Hypothalamus (tissue), 51 donors: ENCODE results near the gene EID1.

Experiments used
- DNase-seq, 51 donors: peaks; one replicate each; lab custom pipeline; 2025; lab: John Stamatoyannopoulos, UW

EID1 gene

DNA sequence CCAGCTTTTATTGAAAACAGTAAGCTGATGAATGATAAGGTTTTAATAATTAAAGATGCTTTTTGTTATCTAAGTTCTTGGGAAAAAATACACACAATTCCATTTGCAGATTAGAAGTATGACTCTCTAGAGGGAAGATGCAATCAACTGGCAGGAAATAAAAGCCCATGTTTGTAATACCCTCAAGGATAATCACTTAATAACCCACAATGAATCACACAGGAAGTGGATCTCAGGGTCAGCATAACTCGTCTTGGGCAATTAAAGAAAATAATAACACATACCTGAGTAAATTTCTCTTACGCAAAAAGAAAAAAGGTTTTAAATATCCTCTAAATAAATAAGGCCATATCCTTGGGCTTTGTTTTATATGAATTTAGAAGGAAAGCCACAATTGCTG, 9.4 kb upstream of the EID1 start:
- DNase-seq = no peak

DNA sequence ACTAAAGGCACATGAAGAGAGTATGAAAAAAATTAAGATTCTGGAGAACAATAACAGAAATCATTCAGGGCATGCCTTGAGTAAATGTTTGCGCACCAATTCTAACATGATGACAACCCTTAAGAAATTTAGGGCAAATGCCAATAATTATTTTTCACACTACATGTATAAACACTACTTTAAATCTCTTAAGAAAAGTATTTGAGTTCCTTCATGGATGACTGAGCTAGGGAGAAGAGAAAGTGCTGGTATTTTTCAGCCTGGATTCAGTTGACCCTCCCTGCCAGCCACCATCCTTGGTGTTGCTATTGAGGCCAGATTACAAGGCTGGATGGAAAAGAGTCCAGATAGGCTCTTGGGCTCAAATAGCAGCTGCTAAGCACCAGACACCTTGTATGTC, 8.0 kb upstream of the EID1 start:
- DNase-seq = no peak

DNA sequence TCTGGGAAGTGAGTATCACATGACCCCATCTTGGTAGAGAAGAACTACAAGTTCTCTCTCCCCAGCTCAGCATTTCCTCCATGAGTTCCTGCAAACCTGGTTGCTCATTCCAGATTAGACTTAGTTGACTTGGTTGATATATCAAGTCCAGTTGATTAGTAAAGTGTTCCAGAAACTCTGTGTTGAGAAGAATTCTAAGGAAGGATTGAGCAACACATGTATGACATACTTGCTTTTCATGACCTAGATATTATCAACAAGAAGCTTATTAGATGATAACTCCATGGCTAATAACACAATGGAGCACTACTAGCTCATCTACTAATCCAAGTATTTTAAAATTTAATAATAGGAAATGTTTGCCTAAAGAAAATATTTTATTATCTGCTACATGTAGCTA, 6.4 kb upstream of the EID1 start:
- DNase-seq = no peak

DNA sequence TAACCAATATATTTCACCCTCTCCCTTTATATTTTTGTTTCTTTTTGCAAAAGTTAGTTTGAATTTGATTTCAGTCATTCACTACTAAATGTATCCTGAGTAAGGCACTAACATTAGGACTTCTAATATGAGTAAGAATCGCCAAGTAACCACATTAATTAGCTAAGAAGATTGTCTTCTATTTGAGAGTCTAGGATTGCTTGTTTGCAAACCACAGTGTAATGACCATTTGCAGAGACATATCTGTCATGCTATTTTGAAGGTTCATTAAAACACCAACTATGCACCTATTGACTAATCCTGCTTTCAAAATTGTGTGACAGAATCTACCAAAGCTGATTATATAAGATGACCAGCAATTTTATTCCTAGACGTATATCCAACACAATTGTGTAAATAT, 5.3 kb upstream of the EID1 start:
- no peak for DNase-seq

DNA sequence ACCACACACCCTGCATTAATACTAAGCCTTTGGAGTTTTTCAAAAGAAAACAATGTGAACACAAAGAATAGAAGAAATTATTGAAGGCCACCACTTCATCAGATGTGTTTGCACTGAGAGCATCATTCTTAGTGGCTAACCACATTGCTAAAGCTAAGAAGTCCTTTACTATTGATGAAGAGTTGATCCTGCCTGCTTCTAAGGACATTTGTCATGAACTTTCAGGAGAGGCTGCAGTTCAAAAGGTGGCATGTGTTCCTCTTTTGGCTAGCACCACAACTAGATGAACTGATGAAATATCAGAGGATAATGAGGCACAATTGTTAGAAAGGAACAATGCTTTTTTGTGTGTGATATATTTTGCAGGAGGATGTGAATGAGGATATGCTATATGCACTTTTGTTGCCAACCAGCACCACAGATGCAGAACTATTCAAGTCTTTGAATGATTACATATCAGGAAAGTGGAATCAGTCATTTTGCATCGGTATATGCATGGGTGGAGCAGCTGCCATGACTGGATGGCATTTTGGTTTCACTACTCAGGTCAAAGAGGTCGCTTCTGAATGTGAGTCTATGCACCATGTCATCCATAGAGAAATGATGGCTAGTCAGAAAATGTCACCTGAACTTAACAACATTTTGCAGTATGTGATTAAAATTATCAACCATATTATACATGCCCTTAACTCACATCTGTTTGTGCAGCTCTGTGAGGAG, 2.5 kb upstream of the EID1 start:
- peak in 1 of 51 donors; percentile 18 for DNase-seq

DNA sequence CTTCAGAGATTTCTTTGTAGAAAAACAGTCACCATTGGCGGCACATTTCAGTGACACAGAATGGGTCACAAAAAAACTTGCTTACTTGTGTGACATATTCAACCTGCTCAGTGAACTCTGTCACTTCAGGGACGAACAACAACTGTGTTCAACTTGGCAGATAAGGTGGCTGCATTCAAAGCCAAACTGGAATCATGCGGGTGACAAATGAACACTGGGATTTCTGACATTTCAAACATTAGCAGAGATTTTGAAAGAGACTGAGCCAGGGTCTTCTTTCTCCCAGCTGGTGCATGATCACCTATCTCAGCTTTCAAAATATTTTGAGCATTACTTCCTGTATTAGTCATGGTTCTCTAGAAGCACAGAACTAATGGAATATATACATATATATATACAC, 1.9 kb upstream of the EID1 start:
- DNase-seq = no peak

DNA sequence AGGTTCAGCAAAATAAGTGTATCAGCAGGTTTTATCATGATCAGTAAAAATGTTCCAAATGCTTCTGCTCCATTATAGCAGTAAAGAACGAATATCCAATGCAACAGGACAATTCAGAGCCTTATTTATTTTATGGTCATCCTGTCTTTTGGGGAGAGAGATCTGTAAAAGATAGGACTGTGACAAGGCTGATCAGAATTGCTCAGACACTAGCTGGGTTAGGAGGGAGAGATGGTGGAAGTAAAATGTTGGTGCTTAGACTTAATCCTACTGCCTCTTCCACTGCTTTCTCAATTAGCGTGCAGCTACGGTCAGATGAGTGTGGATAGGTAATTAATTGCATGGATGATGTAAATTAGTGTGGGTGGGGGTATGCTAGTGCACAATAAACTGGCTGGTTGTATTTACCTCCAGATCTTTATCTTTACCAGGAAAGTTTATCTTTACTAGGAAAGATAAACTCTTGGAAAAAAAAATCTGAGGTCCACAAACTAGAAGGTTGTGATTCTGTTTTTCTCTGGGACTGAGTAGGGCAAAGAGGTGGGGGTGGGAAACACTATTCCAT, 2.2 kb downstream of the EID1 start:
- no peak for DNase-seq

DNA sequence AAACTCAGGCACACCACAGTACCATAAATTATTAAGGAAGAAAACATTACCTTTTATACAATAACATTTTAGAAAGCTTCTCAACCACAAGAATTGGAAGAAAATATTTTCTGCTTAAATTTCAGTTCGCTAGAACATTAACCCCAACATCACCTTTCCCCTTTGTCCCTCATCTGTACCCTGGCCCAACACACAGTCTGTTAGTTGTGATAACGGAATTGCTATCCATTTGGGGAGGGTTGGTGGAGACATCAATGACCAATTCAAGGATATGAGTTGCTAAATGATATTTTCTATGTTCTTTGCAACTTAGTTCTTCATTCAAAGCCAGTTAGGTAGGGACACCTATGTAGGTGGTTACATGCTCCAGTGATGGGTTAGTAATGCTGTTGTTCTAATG, 5.8 kb downstream of the EID1 start:
- no peak for DNase-seq

DNA sequence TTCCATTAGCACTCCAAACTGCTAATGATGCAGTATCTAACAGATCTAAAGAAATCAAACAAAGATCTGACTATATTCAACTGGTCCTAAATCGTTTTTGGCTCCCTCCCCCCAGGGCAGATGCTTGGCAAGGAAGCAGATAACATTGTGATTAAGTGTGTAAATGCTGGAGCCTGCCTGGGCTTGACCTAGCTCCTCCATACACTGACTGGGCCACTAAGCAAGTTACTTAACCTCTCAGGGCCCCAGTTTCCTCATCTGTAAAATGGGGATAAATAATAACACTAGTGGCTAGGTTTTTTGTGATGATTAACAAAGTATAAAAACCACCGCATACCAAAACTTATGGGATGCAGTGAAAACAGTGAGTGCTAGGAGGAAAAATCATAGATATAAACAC, 9.2 kb downstream of the EID1 start:
- DNase-seq = no peak

DNA sequence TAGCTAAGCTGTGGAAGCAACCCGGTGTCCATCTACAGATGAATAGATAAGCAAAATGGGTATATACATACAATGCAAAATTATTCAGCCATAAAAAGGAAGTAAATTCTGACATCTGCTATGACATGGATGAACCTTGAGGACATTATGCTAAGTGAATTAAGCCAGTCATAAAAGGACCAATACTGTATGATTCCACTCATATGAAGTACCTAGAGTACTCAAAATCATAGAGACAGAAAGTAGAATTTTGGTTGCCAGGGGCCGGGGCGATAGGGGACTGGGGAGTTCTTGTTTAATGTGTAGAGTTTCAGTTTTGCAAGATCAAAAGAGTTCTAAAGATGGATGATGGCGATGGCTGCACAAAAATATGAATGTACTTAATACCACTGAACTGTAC, 10.3 kb downstream of the EID1 start:
- DNase-seq = no peak

DNA sequence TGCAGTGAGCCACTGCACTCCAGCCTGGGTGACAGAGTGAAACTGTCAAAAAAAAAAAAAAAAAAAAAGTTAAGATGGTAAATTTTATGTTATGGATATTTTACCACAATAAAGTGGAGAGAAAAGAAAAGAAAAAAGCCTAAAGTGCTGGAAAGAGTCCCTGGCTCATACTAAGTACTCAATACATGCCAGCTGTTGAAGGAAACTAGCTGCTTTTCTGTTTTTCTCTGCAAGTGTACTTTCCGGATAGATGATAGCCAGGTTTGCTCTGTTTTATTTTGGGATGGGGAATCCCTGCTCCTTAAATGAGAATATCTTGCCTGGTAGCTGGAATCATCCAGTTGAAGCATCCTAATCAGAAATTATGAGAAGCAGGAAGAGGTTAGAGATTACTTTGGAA, 10.9 kb downstream of the EID1 start:
- DNase-seq = no peak

DNA sequence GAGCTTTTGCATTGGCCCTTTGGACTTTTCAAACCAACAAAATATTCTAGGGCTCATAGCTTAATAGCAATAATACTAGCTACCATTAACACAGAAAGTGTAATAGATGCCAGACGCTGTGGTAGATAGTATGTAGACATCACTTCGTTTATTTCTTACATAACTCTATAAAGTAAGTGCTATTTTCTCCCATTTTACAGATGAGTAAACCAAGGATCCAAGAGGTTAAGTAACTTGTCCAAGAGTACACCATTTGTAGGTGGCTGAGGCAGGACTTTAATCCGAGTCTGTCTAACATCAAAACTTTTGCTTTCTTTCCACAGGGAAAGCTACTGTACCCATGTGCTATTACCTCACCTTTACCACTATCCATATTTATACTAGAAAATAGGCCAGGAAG, 12.0 kb downstream of the EID1 start:
- DNase-seq = no peak

DNA sequence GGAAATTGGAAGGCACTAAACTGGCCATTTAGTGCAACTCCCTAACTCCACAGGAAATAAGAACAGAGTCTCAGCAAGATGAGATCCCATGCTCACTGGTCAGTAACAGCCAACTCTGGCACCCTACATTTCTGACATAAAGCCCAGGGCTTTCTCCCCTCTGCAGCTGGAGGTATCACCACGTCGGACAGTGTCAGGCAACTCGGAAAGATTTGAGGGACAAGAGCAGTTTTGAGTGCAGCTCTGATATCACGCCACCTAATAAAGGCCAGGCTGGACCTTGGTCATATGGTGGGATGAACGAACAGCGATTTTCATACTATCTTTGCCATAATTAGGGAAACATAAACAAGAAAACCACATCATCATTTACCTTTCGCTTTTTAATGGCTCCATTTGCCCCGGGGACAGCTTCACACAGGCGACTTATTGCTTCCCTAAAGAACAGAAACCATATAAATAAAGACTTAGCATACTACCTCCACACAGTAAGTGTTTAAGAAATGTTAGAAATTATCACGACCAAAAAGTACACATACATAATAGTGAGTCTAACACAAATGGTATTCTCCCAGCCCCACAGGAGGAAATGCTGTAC, 12.5 kb downstream of the EID1 start:
- DNase-seq = no peak

DNA sequence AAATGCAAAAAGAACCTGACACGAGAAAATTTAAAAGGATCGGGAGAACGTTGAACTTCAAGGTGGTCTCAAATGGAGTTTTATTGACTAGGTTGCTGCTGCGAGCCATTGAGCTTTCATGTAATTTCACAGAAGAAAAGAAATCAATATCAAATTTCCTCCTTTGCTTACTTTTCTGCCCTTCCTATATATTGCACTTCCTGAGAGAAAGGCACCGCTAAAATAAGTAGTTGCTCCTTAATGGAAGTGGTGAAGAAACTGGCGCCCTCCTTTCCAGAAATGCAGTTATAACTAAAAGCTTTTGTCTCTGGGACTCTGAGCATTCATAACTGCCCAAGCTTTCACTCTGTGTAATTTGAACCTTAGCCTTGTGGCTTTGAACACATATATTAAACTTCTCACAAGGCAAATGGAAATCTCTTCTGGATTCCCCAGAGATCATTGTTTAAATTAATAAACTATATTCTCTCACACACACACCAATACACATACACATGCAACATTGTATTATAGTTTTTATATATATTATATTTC, 13.4 kb downstream of the EID1 start:
- no peak for DNase-seq

DNA sequence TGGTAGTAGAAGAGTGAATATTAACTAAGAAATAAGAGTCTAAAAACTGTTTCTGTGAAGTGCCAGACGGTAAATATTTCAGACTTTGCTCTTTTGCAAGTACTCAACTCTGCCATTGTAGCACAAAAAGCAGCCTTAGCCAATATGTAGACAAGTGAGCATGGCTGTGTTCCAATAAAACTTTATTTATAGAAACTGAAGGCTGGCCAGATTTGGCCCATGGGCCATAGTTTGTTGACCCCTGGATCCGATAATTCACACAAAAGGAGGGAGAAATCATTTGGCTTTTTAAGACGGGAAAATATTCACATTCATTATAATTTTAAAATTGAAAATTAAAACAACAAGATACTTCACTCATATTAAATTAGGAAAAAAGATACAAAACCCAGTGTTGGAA, 15.4 kb downstream of the EID1 start:
- no peak for DNase-seq

DNA sequence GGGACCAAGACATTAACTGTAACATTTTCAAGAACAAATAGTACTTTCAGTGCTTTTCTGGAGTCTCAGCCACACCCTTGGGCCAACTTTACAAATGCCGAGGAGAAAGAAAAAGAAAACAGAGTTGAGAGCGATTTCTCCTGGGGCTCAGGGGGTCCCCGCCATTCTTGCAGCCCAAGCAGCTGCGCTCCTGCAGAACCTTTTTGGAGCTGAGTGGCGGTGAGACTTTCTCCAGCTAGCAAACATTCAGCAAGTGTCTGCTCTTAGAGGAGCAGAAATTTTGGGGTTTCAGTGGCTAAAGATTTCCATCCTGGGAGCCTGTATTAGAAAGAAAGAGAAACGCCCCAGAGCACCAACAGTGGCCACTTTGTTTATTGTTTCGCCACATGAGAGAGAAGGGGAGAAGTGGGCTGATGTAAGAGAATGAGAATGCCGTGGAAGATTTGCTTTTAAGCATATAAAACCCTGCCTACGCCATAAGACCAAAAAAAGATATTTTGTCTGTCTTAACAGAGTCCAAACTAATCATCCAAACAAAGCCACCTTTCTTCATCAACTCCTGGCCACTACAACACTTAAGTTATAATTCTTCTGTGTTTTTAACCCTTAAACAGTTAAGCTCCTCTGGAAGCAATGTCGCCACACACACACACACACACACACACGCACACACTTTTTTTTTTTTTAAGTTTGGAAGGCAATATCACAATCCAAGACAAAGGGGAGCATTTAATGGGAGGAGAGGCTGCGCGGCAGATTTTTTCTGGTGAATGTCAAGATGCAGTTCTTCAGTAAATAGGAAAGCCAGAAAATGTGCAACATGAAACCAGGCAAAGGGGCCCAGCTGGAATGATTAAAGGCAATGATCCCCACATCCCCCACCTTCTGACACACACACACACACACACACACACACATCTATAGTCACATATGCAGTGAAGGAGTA, 19.2 kb downstream of the EID1 start:
- peak in 17 of 51 donors; percentile 6 to 58 (median 16) for DNase-seq

DNA sequence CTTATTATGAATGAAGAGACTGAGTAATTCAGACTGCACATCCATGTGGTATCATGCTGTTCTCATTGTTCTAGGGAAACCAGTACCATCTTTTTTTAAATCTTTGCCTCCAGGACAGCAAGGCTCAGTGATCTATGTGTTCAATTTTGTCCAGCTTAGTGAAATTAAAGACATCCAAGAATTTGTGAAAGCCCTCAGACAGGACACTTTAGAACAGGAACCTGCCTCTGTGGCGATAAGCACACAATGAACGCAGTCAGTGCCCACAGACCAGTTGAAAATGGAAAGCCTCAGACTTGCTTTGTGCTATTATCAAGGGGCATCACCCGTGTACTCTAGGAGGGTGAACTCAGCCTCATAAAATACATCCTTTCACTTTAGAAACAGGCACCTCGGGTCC, 20.1 kb downstream of the EID1 start:
- DNase-seq = peak in 2 of 51 donors; percentile 11 to 14

DNA sequence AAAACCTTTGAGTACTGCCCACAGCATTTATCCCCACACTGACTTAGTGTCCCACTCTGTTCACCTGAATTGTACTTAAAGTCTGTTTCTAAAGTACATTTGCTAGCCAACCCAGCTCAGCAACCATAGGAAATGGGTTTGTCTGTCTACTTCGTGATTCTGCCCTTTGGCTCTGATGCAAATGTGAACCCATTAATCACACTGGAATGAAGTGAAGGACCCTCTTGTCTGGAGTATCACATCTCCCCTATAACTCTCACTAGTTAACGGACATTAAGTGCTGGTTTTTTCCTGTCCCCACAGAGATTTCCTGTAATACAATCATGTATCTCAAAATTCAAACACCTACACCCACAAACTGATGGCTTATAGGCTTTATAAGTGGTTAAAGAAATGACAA, 20.5 kb downstream of the EID1 start:
- DNase-seq = no peak

DNA sequence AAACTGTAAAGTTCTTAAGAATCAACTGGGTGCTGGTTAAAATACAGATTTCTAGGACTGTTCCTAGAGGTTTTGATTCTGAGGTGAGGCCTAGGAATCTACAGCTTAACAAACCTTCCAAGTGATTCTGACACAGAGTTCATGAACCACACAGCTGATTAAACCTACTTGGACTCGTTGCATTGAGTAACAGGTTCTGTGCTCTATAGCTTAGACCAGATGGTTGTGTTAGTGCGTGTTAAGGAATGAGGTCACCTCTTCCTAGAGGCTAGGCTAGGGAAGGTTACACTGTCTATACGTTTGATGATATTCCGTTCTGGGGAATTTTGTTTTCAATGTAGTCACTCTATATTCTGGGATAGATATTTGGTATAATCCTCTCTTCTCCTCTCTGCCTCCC, 21.9 kb downstream of the EID1 start:
- DNase-seq = no peak

DNA sequence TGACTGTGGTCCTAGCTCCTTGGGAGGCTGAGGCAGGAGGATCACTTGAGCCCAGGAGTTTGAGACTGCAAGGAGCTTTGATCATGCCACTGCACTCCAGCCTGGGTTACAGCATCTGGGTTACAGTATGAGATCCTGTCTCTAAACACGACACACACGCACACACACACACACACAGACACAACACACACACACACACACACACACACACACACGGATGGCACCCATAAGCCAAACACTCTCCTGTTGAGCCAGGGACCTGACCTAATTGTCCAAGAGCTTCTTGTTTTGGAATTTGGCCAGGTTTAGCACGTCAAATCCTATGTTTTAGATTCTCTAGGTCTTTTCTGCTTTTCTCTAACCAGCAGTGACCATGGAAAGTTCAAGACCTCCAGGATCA, 26.8 kb downstream of the EID1 start:
- no peak for DNase-seq

DNA sequence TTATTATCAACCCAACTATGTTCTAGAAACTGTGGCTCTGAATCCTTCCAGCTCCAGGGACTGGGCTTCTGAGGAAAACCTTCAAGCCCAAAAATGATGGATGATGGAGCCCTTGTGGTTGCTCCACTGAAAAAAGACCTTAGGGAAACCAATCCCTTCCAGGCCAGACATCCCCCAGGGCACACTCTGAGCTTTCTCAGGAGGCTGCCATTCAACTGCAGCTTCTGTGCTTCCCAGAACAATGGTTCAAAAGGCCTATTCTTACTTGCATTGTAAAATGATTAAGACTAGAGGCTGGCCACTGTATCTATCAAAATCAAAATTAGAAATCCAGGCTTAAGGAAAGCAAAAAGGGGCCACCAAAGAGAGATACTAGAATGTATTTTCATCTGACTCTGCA, 27.3 kb downstream of the EID1 start:
- DNase-seq = no peak
